Esophagus (tissue), 2 donors: ENCODE results near the gene GPR137. TPM values are rescaled to one million over a fixed set of nuclear protein-coding genes. Genes with fewer than 3 reads are reported as not detected.

Experiments used
- H3K27ac ChIP-seq, 2 donors: one replicate each; pipeline ENCODE4 v1.5.1; 2013; ENCODE audit warnings: low read depth in 2 of 2, mild to moderate bottlenecking in 2 of 2, inconsistent platforms in 1 of 2, low read length in 1 of 2, moderate library complexity in 1 of 2
- H3K27me3 ChIP-seq, 2 donors: one replicate each; pipeline ENCODE4 v1.6.1; 2013; ENCODE audit warnings: low read length in 2 of 2, control low read depth in 1 of 2, mild to moderate bottlenecking in 1 of 2; ENCODE audit not compliant: insufficient read depth in 2 of 2, control insufficient read depth in 1 of 2
- H3K36me3 ChIP-seq, 2 donors: one replicate each; pipeline ENCODE4 v1.6.1; 2013; ENCODE audit warnings: low read length in 1 of 2; ENCODE audit not compliant: control insufficient read depth in 2 of 2, insufficient read depth in 2 of 2
- H3K4me1 ChIP-seq, 2 donors: one replicate each; pipeline ENCODE4 v1.6.1; 2013; ENCODE audit warnings: low read length in 1 of 2; ENCODE audit not compliant: control insufficient read depth in 2 of 2, insufficient read depth in 2 of 2
- H3K4me3 ChIP-seq, 2 donors: one replicate each; pipeline ENCODE4 v1.5.1; 2013; ENCODE audit warnings: low read length in 2 of 2, mild to moderate bottlenecking in 2 of 2, low read depth in 1 of 2, moderate library complexity in 1 of 2
- H3K9me3 ChIP-seq, 2 donors: one replicate each; pipeline ENCODE4 v1.6.1; 2013; ENCODE audit warnings: mild to moderate bottlenecking in 2 of 2, low read depth in 1 of 2, low read length in 1 of 2, moderate library complexity in 1 of 2; ENCODE audit not compliant: control insufficient read depth in 2 of 2, insufficient read depth in 1 of 2
- WGBS, 2 donors: extraction: QIAGEN DNeasy Blood & Tissue Kit; methylation state at CpG; one replicate each; pipeline ENCODE4 v1.1.7; 2013; 5-methylcytosine and 5-hydroxymethylcytosine counted together
- polyA plus RNA-seq, 2 donors: library from polyadenylated mRNA; stranded (reverse); fragments of 200-250 nt; gene quantifications; one replicate each; pipeline ENCODE4 v1.2.3, GENCODE V29; 2013
- donor health status: healthy with polysubstance abuse.
- donor health status: Bipolar disorder and iron deficiency.

Gene GPR137
- polyA plus RNA-seq, 2 donors: 18.6 to 22.7 TPM

DNA sequence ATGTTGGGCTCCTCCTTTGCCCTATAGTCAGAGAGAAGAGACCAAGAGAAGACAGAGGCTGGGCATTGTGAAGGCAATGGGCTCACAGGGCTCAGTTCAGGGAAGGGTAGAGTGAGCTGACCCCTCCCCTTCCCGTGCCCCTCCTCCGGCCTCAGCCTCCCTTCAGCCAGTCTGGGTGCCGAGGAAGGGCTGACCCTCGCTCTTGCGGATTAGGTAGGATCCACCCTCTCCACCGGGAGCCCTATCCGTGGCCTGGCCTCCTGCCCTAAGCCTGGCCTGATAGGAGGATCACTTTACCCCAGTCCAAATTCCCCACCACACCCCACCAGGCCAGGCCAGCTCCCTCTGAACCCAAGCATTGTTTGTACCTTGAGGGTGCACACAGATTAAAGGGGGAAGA lies 37.1 kb upstream of the GPR137 start:
- H3K27me3 ChIP-seq: no peaks in the 10 kb centered on the region
- H3K4me3 ChIP-seq: no peak overlapping the region
- H3K4me1 ChIP-seq: peaks cover 6 to 17% of the 10 kb centered on the region in 2 donors
- peaks cover 0 to 5% of the 10 kb centered on the region in 2 donors for H3K36me3 ChIP-seq
- no peak overlapping the region for H3K27ac ChIP-seq
- H3K9me3 ChIP-seq: no peaks in the 10 kb centered on the region
- 73 to 76% methylated on average over 7 of the region's 7 CpGs for WGBS, 2 donors

DNA sequence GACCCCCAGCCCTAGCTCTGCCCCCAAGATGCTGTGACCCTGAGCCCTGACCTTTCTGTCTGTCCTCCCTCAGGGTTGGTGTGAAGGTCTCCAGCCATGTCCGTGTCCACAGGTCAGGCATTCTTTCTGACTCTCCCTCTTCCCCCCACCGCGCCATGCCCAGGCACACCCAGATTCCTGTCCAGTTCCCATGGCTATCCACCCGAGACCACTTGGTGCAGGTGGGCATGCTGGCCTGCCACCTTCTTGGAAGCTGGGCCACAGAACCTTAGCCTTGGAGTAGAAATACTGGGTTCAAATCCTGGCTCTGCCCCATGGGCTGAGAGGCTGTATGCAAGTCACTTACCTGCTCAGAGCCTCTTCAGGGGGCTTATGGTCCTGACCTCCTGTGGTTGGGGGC lies 36.6 kb upstream of the GPR137 start:
- H3K36me3 ChIP-seq: peaks cover 0 to 4% of the 10 kb centered on the region in 2 donors
- no peak overlapping the region for H3K4me3 ChIP-seq
- no peaks in the 10 kb centered on the region for H3K27me3 ChIP-seq
- H3K27ac ChIP-seq: no peak overlapping the region
- WGBS, 2 donors: 94 to 95% methylated on average over 4 of the region's 4 CpGs
- peaks cover 6 to 16% of the 10 kb centered on the region in 2 donors for H3K4me1 ChIP-seq
- no peaks in the 10 kb centered on the region for H3K9me3 ChIP-seq

DNA sequence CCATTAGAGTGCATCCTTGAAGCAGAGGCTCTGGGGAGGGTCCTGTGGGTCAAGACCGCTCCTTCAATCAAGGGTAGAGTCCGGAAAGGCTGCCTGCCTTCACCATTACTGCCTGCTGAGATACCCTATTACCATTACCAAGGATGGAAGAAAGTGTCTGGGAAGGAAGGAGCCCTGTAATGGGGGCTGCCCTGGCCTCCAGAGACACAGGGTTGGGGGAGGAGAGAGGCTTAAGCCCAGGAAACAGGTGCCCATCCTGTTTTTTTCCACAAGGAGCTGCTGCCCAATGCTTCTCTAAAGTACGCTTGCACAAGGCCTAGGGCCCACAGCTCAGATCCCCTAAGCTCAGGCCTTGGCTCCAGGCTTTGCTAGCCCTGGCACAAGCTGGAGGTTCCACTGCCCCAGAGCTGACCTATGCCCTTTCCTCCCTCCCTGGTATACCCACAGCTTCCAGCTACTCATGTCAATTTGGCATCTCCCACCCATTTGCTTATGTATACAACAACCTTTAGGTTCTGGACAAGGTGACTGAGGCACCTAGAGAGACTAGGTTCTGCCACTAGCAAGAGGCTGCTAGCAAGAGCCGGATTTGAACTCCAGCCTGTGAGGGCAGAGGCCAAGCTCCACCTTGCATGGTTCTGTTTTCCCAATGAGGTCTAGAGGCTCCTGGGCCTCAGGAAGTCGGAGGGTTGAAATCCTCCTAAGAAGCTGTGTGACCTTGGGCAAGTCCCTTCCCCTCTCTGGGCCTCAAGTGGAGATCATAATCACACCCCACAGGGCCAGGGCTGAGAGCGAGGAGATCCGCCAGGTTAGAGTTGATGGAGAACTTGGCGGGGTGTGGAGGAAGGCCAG lies 35.9 kb upstream of the GPR137 start:
- H3K36me3 ChIP-seq: peaks cover 0 to 7% of the 10 kb centered on the region in 2 donors
- H3K4me1 ChIP-seq: peaks cover 6 to 14% of the 10 kb centered on the region in 2 donors
- no peaks in the 10 kb centered on the region for H3K27me3 ChIP-seq
- H3K27ac ChIP-seq: no peak overlapping the region
- no peak overlapping the region for H3K4me3 ChIP-seq
- whole genome bisulfite sequencing, 2 donors: 86 to 88% methylated on average over 8 of the region's 8 CpGs
- no peaks in the 10 kb centered on the region for H3K9me3 ChIP-seq

DNA sequence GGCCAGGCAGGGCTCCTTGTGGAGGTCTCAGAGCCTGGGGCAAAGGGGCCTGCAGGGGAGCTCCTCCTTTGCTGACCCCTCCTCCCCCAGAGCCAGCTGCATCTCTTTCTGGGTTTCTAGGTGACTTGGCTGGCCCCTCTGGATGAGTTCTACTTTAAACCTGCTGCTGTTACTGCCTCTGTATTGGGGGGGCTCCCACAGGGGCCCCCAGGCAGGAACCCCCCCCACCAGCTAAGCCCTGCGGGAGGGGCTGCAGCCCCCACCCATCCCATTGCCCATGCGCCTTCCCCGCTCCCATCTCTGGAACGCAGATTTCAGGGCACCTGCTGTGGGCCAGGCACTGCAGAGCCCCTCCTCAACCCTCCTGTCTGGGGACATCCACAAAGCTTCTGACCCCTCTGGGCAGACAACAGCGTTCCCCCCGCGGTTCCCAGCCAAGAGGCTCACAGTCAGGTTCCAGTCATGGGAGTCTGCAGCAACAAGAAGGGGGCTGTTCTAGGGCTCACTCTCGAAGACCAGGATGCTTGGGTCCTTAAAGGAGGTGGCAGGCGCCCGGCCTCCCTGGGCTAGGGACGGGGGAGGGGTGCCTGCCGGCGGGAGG lies 35.1 kb upstream of the GPR137 start:
- Histone ChIP-seq H3K27me3 (no peaks in the 10 kb centered on the region), H3K9me3 (no peaks in the 10 kb centered on the region), H3K4me1 (peaks cover 6 to 14% of the 10 kb centered on the region in 2 donors), H3K27ac (no peak overlapping the region), H3K4me3 (peak overlapping the region; percentile 52 to 85), H3K36me3 (peaks cover 0 to 12% of the 10 kb centered on the region in 2 donors)
- 21 to 23% methylated on average over 12 to 13 of the region's 13 CpGs for WGBS, 2 donors

DNA sequence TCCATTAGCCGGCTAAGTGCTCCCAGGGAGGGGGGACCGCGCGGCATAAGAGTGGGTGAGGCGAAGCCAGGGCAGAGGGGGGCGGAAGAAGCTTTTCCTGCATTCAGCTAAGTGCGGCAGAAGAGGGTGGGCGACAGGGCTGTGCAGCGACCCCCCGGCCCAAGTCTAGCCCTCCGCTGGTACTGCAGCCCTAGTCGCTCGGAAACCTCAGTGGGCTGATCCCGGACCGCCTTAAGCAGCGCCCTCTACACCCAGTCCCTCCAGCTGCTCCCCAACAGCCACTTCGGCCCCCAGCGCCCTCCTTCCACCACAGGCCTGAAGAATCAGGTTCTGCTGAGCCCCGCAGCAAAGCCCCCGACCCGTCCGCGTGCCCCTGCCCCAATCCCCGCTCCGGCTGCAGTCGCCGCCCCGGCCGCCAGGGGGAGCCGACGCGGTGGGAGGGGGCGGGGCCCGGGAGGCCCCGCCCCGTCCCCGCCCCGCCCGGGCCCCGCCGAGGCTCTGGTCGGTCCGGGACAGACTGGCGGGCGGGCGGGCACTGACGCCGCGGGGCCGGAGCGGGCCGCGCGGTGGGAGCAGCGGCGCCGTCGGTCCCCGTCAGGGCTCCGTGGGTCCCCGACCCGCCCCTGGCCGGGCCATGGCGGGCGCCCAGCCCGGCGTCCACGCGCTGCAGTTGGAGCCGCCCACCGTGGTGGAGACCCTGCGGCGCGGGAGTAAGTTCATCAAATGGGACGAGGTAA lies 34.5 kb upstream of the GPR137 start, which contains the start of gene PLCB3:
PLCB3 (plus strand) TSS at position 515 of the 737 bp plus-strand sequence; CDS start at position 635, 120 bp downstream.
- peak within 1 kb of the TSS; percentile 75 to 85 for H3K4me3 ChIP-seq
- 1% methylated on average over 66 to 75 of the region's 75 CpGs for WGBS, 2 donors
- H3K27ac ChIP-seq: peak within 1 kb of the TSS; percentile 64 to 84
- no peaks in the 10 kb centered on the region for H3K9me3 ChIP-seq
- H3K4me1 ChIP-seq: peaks cover 6 to 14% of the 10 kb centered on the region in 2 donors
- no peaks in the 10 kb centered on the region for H3K27me3 ChIP-seq
- peaks cover 0 to 18% of the 10 kb centered on the region in 2 donors for H3K36me3 ChIP-seq

DNA sequence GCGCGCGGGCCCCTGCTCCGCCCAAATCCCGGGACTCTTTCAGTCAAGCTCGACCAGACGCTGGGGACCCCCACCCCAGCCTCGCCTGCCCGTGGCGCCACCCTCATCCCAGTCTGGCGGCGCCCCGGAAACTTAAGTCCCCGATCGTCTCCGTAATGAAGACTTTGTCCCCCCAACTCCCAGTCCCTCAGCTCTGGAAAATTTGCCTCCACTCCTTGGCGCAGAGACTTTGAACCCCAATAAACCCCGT lies 34.0 kb upstream of the GPR137 start:
- 0 to 1% methylated on average over 18 of the region's 18 CpGs for WGBS, 2 donors
- peak overlapping the region; percentile 64 to 84 for H3K27ac ChIP-seq
- no peaks in the 10 kb centered on the region for H3K27me3 ChIP-seq
- peaks cover 6 to 14% of the 10 kb centered on the region in 2 donors for H3K4me1 ChIP-seq
- H3K9me3 ChIP-seq: no peaks in the 10 kb centered on the region
- peaks cover 3 to 23% of the 10 kb centered on the region in 2 donors for H3K36me3 ChIP-seq
- H3K4me3 ChIP-seq: peak overlapping the region; percentile 75 to 85

DNA sequence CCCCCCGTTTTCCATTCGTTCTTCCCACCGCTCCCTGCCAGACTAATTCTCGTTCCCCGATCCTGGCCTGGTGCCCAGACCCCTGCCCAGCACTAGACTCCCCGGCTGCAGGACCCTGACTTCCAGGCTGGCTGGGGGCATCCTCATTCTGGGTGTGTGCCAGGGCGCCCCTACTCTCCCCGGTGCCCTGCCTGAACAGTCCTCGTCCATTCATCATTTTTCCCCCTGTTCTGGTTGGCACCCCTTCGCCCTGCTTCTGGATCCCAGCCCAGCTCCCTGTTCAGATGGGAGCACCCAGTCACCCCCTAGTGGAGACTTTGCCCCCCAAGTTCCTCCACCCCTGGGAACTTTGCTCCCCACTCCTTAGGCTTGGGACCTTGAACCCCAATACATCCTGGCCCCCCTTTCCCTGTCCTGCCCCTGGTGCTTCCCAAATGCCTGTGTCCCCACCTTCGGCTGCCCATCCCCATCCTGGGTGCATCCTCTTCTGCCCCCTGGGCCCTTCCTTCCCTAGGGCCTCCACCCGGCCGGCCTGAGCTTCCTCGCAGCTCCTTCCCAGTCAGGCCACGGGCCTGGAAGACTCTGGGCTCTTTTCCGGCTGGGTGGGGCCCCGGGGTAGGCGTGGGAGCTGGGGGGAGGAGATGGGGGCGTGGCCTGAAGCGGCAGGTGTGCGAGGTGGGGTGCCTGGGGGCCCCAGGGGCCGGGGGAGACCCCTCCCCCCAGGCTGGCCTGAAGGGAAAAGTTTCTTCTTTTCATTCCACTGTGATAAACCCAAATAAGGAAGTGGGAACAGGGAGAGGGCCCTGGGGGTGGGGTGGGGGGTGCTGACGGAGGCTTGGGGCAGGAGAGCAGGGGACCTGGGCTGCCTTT lies 33.4 kb upstream of the GPR137 start:
- Histone ChIP-seq H3K27me3 (no peaks in the 10 kb centered on the region), H3K27ac (peak overlapping the region; percentile 64 to 84), H3K36me3 (peaks cover 4 to 24% of the 10 kb centered on the region in 2 donors), H3K9me3 (no peaks in the 10 kb centered on the region), H3K4me1 (peaks cover 6 to 14% of the 10 kb centered on the region in 2 donors), H3K4me3 (peak overlapping the region; percentile 75 to 85)
- 5% methylated on average over 23 of the region's 23 CpGs for WGBS, 2 donors

DNA sequence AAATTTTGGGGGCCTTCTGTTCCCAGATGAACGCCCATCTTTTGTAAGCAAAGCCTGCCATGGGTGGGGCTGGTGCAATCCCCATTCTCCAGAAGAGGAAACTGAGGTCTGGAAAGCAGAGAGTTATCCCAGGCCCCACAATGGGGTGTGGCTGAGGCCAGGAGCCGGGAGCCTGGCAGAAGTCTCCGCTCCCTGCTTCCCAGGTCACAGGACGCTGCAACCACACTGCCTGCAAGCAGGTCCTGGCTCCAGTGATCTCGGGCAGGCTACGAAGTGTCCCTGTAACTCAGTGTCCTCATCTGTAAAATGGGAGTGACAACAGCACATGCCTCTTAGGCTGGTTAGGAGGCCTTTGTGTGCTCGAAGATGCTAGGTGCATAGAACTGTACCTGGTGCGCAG lies 32.6 kb upstream of the GPR137 start:
- peaks cover 6 to 14% of the 10 kb centered on the region in 2 donors for H3K4me1 ChIP-seq
- peak overlapping the region in 1 of 2 donors; percentile 45 for H3K27ac ChIP-seq
- H3K27me3 ChIP-seq: no peaks in the 10 kb centered on the region
- peak overlapping the region in 1 of 2 donors; percentile 85 for H3K4me3 ChIP-seq
- H3K9me3 ChIP-seq: no peaks in the 10 kb centered on the region
- H3K36me3 ChIP-seq: peaks cover 4 to 25% of the 10 kb centered on the region in 2 donors
- 69 to 70% methylated on average over 8 of the region's 8 CpGs for WGBS, 2 donors

DNA sequence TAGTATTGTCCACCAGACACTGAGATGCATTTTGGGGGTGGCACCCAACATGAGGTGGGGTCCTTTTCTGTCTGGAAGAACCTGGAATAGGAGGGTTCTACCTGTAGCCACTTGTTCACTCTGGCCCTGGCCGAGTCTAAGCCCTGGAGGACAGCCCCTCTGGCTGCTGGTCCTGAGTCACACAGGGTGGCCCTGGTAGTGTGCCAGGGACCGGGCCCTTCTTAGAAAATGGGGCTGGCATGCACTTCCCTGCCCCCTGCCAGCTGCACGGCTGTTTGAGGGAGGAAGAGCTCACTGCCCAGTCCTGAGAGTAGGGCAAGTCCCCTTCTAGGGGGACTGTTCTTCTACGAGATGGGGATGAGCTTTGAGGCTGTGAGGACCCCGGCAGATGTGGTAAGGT lies 32.2 kb upstream of the GPR137 start:
- H3K27ac ChIP-seq: no peak overlapping the region
- no peaks in the 10 kb centered on the region for H3K27me3 ChIP-seq
- peaks cover 6 to 14% of the 10 kb centered on the region in 2 donors for H3K4me1 ChIP-seq
- H3K36me3 ChIP-seq: peaks cover 4 to 29% of the 10 kb centered on the region in 2 donors
- WGBS, 2 donors: 43 to 48% methylated on average over 5 of the region's 5 CpGs
- H3K4me3 ChIP-seq: no peak overlapping the region
- no peaks in the 10 kb centered on the region for H3K9me3 ChIP-seq
